Neutrophil (primary cell): ENCODE results near the gene ALPI.

Experiments used
- H3K27ac ChIP-seq: fragments of 200-600 bp; sonication (generic); 2 replicates; pipeline ENCODE4 v1.5.1; 2016; ENCODE audit warnings: mild to moderate bottlenecking, moderate library complexity
- H3K27me3 ChIP-seq: fragments of 200-600 bp; sonication (generic); 2 replicates; pipeline ENCODE4 v1.6.0; 2016; ENCODE audit warnings: mild to moderate bottlenecking
- H3K36me3 ChIP-seq: fragments of 200-600 bp; sonication (generic); 2 replicates; pipeline ENCODE4 v1.5.1; 2017
- H3K4me1 ChIP-seq, 2 experiments: fragments of 200-600 bp in 1 of 2; sonication (generic) in 1 of 2; 1 replicate in 1 of 2; 2 replicates in 1 of 2; pipeline versions ENCODE4 v1.5.1 to v1.6.1; 2013 to 2016; ENCODE audit warnings: low read depth in 1 of 2, low read length in 1 of 2, mild to moderate bottlenecking in 1 of 2, moderate library complexity in 1 of 2; ENCODE audit not compliant: control insufficient read depth in 1 of 2, insufficient read depth in 1 of 2
- H3K4me3 ChIP-seq, 2 experiments: fragments of 200-600 bp in 1 of 2; sonication (generic) in 1 of 2; 1 replicate in 1 of 2; 2 replicates in 1 of 2; pipeline ENCODE4 v1.5.1; 2013 to 2016; ENCODE audit warnings: low read depth in 1 of 2, low read length in 1 of 2, mild to moderate bottlenecking in 1 of 2, moderate library complexity in 1 of 2
- H3K9me3 ChIP-seq: fragments of 200-600 bp; sonication (generic); 2 replicates; pipeline ENCODE4 v1.5.1; 2016
- TF ChIP-seq, protein P1 (sequence below): fragments of 200-600 bp; sonication (generic); IDR thresholded peaks from 2 replicates; pipeline ENCODE4 v1.5.1; 2016; ENCODE audit warnings: antibody characterized with exemption

The ALPI gene

DNA sequence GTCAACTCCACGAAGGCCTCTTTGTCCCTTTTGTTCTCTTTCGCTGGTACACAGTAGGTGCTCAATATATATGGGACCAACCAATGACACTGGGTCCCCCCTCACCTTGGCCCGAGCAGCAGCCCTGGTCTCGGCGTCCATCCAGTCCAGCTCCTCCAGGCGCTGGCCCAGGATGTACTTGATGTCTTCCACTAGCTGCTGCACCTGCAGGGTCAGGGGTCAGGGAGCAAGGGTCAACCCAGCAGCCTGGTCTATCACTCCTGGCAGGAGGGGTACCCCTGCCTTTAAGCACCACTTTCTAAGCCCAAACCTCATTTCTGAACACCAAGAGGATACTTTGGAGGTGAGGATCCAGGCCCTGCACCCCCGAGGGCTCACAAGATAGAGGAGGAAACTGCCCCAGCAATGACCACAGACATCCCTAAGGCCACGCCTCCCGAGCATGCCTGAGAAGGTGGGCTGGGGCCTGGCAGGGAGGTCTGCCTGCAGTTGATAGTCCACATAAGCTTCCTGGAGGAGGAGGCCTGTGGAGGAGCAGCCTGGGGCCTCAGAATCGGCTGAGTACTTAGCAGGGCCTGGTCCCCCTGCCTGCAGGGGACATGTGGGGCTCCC lies 27.5 kb downstream of the ALPI start:
- TF ChIP-seq, protein P1, sequence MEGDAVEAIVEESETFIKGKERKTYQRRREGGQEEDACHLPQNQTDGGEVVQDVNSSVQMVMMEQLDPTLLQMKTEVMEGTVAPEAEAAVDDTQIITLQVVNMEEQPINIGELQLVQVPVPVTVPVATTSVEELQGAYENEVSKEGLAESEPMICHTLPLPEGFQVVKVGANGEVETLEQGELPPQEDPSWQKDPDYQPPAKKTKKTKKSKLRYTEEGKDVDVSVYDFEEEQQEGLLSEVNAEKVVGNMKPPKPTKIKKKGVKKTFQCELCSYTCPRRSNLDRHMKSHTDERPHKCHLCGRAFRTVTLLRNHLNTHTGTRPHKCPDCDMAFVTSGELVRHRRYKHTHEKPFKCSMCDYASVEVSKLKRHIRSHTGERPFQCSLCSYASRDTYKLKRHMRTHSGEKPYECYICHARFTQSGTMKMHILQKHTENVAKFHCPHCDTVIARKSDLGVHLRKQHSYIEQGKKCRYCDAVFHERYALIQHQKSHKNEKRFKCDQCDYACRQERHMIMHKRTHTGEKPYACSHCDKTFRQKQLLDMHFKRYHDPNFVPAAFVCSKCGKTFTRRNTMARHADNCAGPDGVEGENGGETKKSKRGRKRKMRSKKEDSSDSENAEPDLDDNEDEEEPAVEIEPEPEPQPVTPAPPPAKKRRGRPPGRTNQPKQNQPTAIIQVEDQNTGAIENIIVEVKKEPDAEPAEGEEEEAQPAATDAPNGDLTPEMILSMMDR, result no peak
- H3K27me3 ChIP-seq, result peaks cover 57% of the 10 kb centered on the region
- H3K4me3 ChIP-seq, result no peak overlapping the region

DNA sequence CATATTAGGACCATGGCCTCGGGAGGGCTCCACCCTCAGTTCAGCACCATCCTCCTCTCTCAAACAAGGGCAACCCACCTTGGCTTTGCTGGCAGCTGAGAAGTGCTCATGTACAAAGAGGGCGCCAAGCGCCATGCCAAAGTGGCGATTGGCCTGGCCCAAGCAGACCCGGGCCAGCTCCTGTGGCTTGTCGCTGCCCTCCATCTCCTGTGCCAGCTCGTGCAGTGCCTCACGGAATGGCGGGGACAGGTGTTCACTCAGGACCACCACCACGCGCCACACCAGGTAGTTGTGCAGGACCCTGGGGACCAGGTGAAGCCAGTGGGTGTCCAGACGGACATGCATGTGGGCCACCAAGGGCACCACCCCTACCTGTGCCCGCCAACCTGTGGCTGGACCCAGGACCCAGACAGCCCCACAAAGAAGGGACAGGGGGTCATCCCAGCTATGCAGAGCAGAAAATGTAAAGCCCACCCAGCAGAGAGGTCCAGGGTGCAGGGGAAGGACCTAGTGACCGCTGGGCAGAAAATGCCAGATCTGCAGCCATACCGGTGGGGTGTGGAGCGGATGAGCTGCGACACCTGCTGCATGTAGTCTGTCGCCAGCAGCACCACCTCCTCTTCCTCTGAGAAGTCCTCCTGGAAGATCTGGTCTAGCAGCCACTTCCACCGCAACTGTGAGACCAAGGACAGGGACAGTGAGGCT lies 28.1 kb downstream of the ALPI start:
- H3K36me3 ChIP-seq, result no peaks in the 10 kb centered on the region
- TF ChIP-seq, protein P1, result no peak
- no peak overlapping the region for H3K27ac ChIP-seq
- no peak overlapping the region for H3K4me3 ChIP-seq
- H3K27me3 ChIP-seq, result peaks cover 64% of the 10 kb centered on the region
- no peaks in the 10 kb centered on the region for H3K9me3 ChIP-seq
- H3K4me1 ChIP-seq, result peaks cover 0 to 4% of the 10 kb centered on the region in 2 experiments

More for the DNA sequence above, 27.5 kb downstream of the ALPI start:
- no peak overlapping the region for H3K27ac ChIP-seq
- H3K36me3 ChIP-seq, result no peaks in the 10 kb centered on the region
- H3K4me1 ChIP-seq, result peaks cover 0 to 4% of the 10 kb centered on the region in 2 experiments
- H3K9me3 ChIP-seq, result no peaks in the 10 kb centered on the region

DNA sequence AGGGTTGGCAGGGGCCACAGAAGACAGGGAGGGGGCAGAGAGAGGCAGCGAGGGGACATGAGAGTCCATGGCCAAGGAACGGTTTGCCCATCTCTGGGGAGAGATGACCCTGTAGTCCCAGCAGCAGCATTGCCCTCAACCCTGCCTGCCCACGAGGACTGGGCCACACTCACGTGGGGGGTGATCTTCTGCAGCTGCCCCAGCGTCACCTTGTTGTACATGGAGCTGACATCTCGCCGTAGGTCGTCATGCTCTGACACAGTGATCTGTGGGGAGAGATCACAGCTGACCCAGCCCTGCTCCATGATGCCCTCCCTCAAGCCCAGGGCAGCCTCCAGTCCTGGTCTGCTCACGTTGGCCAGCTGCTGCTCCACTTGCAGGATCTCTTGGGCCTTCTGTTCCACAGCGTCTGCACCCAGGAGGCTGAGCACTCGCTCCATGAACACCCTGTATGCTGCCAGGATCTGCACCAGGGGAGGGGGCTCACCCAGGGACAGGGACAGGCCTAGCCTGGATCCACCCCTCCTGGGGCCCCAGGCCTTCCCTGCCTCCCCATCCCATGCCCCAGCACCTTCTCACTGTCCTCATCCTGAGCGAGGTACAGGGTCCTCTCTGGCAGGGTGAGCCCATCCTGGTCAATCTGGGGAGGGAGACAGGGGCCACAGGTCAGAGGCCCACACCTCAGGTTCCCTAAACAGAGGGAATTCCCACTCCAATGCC lies 28.8 kb downstream of the ALPI start:
- no peak overlapping the region for H3K27ac ChIP-seq
- H3K27me3 ChIP-seq, result peaks cover 71% of the 10 kb centered on the region
- H3K9me3 ChIP-seq, result no peaks in the 10 kb centered on the region
- TF ChIP-seq, protein P1, result no peak
- no peak overlapping the region for H3K4me3 ChIP-seq
- H3K36me3 ChIP-seq, result no peaks in the 10 kb centered on the region
- peaks cover 0 to 4% of the 10 kb centered on the region in 2 experiments for H3K4me1 ChIP-seq

DNA sequence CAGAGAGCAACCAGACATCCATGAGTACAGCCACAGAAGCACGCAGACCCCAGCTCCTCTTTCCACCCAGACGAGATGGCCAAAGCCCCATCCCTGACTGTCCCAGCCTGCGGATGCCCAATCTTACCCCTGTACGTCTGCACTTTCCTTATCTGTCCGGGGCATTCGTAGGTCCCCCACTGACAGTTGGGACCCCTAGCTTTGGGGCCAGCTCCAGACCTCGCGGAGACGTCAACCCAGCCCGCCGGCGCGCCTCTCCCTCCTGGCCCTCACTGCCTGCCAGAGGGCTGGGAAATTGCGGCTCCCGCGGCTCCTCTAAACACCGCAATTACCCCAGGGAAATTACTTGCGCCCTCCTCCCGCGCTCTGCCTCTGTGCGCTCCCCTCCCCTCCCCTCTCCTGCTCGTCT lies 29.4 kb downstream of the ALPI start:
- H3K27ac ChIP-seq, result no peak overlapping the region
- no peak overlapping the region for H3K4me3 ChIP-seq
- TF ChIP-seq, protein P1, result no peak
- H3K36me3 ChIP-seq, result no peaks in the 10 kb centered on the region
- peaks cover 77% of the 10 kb centered on the region for H3K27me3 ChIP-seq
- H3K9me3 ChIP-seq, result no peaks in the 10 kb centered on the region
- peaks cover 0 to 4% of the 10 kb centered on the region in 2 experiments for H3K4me1 ChIP-seq

DNA sequence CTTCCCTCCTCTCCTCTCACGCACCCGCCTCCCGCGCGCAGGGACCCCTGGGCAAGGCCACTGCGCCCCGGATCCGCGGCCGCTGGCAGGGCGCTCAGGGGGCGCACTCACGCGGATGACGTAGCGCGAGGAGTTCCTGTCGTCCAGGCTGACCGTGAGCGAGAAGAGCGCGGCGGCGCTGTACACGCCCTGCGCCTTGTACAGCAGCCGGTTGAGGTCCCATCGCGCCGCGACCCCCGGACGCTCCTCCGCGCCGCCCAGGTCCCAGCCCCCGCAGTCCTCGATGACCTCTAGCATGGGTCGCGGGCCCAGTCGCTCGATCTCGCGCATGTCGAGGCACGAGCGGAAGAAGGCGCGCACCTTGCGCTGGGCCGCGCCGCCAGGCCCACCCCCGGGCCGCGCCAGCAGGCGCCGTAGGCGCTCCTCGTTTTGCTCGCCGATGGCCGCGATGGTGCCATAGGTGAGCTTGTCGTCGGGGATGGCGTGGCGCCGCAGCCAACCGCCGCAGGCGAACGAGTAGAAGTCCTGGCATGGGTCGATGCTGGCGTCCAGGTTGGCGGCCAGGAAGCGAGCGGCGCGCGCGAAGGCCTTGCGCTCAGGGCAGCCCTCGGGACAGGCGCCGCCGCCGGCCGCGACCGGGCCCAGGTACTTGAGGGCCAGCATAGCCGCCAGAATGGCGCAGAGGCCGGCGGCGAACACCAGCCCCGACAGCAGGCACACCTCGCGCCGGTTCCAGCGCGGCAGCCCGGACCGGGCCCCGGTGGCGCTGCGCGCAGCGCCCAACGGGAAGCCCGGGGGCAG lies 30.0 kb downstream of the ALPI start:
- Histone ChIP-seq H3K36me3 (no peaks in the 10 kb centered on the region), H3K4me1 (peaks cover 0 to 4% of the 10 kb centered on the region in 2 experiments), H3K4me3 (no peak overlapping the region), H3K27ac (no peak overlapping the region), H3K9me3 (no peaks in the 10 kb centered on the region), H3K27me3 (peaks cover 78% of the 10 kb centered on the region)
- TF ChIP-seq, protein P1, result no peak
